Kidney (tissue), 14 donors: ENCODE data around the gene QRICH1. TPM values are rescaled to one million over a fixed set of nuclear protein-coding genes. Genes with fewer than 3 reads are reported as not detected.

Experiments used
- DNase-seq, 5 donors: peaks; one replicate each; pipeline ENCODE4 v3.0.0-alpha.2; 2013 to 2020
- FAIRE-seq: peaks from 2 replicates; lab custom pipeline; 2012; peaks lifted over from hg19 to GRCh38; lab: Jason Lieb, UNC
- H3K27ac ChIP-seq, 2 donors: one replicate each; pipeline ENCODE4 v1.7.0; 2013; ENCODE audit warnings: low read depth in 2 of 2, low read length in 2 of 2, inconsistent platforms in 1 of 2
- H3K27me3 ChIP-seq: one replicate; pipeline ENCODE4 v1.7.1; 2013; ENCODE audit warnings: low read length, inconsistent platforms; ENCODE audit not compliant: control insufficient read depth, insufficient read depth
- H3K36me3 ChIP-seq, 3 donors: one replicate each; pipeline versions ENCODE4 v1.7.0 to v1.7.1; 2013; ENCODE audit warnings: low read length in 3 of 3, control low read depth in 1 of 3, inconsistent platforms in 1 of 3; ENCODE audit not compliant: insufficient read depth in 3 of 3, control insufficient read depth in 2 of 3
- H3K4me1 ChIP-seq, 3 donors: one replicate each; pipeline versions ENCODE4 v1.7.0 to v1.7.1; 2013; ENCODE audit warnings: low read length in 3 of 3, inconsistent platforms in 1 of 3, low read depth in 1 of 3; ENCODE audit not compliant: control insufficient read depth in 2 of 3, insufficient read depth in 2 of 3
- H3K4me3 ChIP-seq, 3 donors: one replicate each; pipeline versions ENCODE4 v1.7.0 to v1.8.1; 2013; ENCODE audit warnings: low read length in 3 of 3, control low read depth in 1 of 3, inconsistent platforms in 1 of 3
- H3K9ac ChIP-seq, 3 donors: one replicate each; pipeline versions ENCODE4 v1.7.0 to v1.7.1; 2013; ENCODE audit warnings: low read length in 3 of 3, control low read depth in 1 of 3, inconsistent platforms in 1 of 3
- H3K9me3 ChIP-seq, 3 donors: one replicate each; pipeline versions ENCODE4 v1.7.0 to v1.7.1; 2013; ENCODE audit warnings: low read length in 3 of 3, control low read depth in 1 of 3, inconsistent platforms in 1 of 3; ENCODE audit not compliant: control insufficient read depth in 2 of 3, insufficient read depth in 1 of 3
- CTCF ChIP-seq: IDR thresholded peaks from 3 replicates; pipeline ENCODE4 v1.5.1; 2012; ENCODE audit warnings: mild to moderate bottlenecking, moderate library complexity, borderline replicate concordance; ENCODE audit not compliant: insufficient read depth; ENCODE audit errors: extremely low read depth
- intact Hi-C: fragments of 100-400 bp; cut with DNase I; formaldehyde crosslinking; loops from one replicate; pipeline ENCODE4 v1.11.1; 2022
- polyA plus RNA-seq: library from polyadenylated mRNA; stranded (reverse); fragments of 350-450 nt; fragmentation: Illumina TruSeq; extraction: RNeasy Lipid Tissue Mini Kit (QIAGEN cat#74804); gene quantifications from one replicate; pipeline ENCODE4 v1.2.3, GENCODE V29; 2014; ENCODE audit warnings: low read depth, low replicate concordance; ENCODE audit not compliant: insufficient read depth
- total RNA-seq: library from RNA; stranded (reverse); fragmentation: NEBNext Ultra II Directional; extraction: Animal tissue kit (Norgen Biotek cat#: 25700); gene quantifications from one replicate; pipeline ENCODE4 v1.2.1, GENCODE V29; 2021
- donor health status: control.
- donor health status: control.
- donor health status: control.
- donor health status: control.
- donor health status: control.
- donor health status: DM: yes; HTN: yes; CAD: no.
- donor health status: Normal renal cell carcinoma (clear cell type).

Gene QRICH1
- total and polyA plus RNA-seq, 2 donors from 2014 or later, result 23.0 to 92.1 TPM

GRCh38 chr3:49005998-49006397 lies 87.9 kb downstream of the QRICH1 start:
- intact Hi-C loops, result no loop called here
- FAIRE-seq (no peak), DNase-seq (peak in 2 of 5 donors; percentile 55 to 73)
- H3K4me3 ChIP-seq, result peak overlapping the region; percentile 24 to 92 (median 82)
- peaks cover 0 to 13% (median 9%) of the 10 kb centered on the region in 3 donors for H3K4me1 ChIP-seq
- TF ChIP-seq CTCF, result no peak
- H3K27ac ChIP-seq, result peak overlapping the region; percentile 96 to 99
- H3K36me3 ChIP-seq, result peaks cover 0 to 12% (median 0%) of the 10 kb centered on the region in 3 donors
- H3K9ac ChIP-seq, result peak overlapping the region in 1 of 3 donors; percentile 99
- no peaks in the 10 kb centered on the region for H3K9me3 ChIP-seq
- H3K27me3 ChIP-seq, result no peaks in the 10 kb centered on the region

- Histone ChIP-seq H3K9me3 (no peaks in the 10 kb centered on the region), H3K27me3 (no peaks in the 10 kb centered on the region), H3K4me3 (no peak overlapping the region), H3K27ac (no peak overlapping the region), H3K36me3 (peaks cover 0 to 12% (median 0%) of the 10 kb centered on the region in 3 donors), H3K4me1 (peaks cover 0 to 13% (median 9%) of the 10 kb centered on the region in 3 donors), H3K9ac (no peak overlapping the region)
- no peak for DNase-seq
- FAIRE-seq, result no peak
- intact Hi-C loops, result no loop called here
- TF ChIP-seq CTCF, result no peak
These were observed 88.6 kb downstream of the QRICH1 start for GRCh38 chr3:49005303-49005680.

GRCh38 chr3:49004352-49005302 lies 89.2 kb downstream of the QRICH1 start:
- peak in 2 of 5 donors; percentile 57 to 74 for DNase-seq
- Histone ChIP-seq H3K9ac (no peak overlapping the region), H3K36me3 (peaks cover 0 to 12% (median 0%) of the 10 kb centered on the region in 3 donors), H3K4me1 (peaks cover 0 to 13% (median 9%) of the 10 kb centered on the region in 3 donors), H3K27me3 (no peaks in the 10 kb centered on the region), H3K4me3 (no peak overlapping the region), H3K27ac (no peak overlapping the region), H3K9me3 (no peaks in the 10 kb centered on the region)
- FAIRE-seq, result no peak
- TF ChIP-seq CTCF, result no peak
- intact Hi-C loops, result no loop called here
